Fibroblast of skin of left biceps (primary cell): ENCODE data around the gene USP34.
"Not testable (repeated sequence)": the region's sequence is repeated elsewhere in the genome, so short reads cannot be mapped to it uniquely, and the experiment has no call there.

Experiments
- DNase-seq, 2 experiments: peaks; one replicate each; pipeline ENCODE4 v3.0.0-alpha.2; 2013; ENCODE audit warnings: low read depth in 2 of 2

Gene USP34

GRCh38 chr2:61249521-61250071 lies 221.3 kb downstream of the USP34 start:
- no peak for DNase-seq

- peak; percentile 66 to 74 for DNase-seq
These were observed 223.6 kb downstream of the USP34 start for GRCh38 chr2:61247204-61247812.

- no peak for DNase-seq
These were observed 226.2 kb downstream of the USP34 start for GRCh38 chr2:61244694-61245093.

GRCh38 chr2:61241266-61241665 lies 229.6 kb downstream of the USP34 start:
- no peak for DNase-seq

GRCh38 chr2:61238219-61239012 lies 232.5 kb downstream of the USP34 start:
- DNase-seq: no peak

- DNase-seq: no peak
These were observed 235.2 kb downstream of the USP34 start for GRCh38 chr2:61235716-61236115.

- no peak for DNase-seq
These were observed 237.3 kb downstream of the USP34 start for GRCh38 chr2:61233581-61233980.

- DNase-seq: peak in 1 of 2 experiments; percentile 8
These were observed 241.0 kb downstream of the USP34 start for GRCh38 chr2:61229936-61230335.

- no peak for DNase-seq
These were observed 248.3 kb downstream of the USP34 start for GRCh38 chr2:61222567-61222966.

- DNase-seq: no peak
These were observed 249.1 kb downstream of the USP34 start for GRCh38 chr2:61221819-61222218.

GRCh38 chr2:61220768-61221167 lies 250.1 kb downstream of the USP34 start:
- DNase-seq: no peak

GRCh38 chr2:61218817-61219170 lies 252.1 kb downstream of the USP34 start:
- DNase-seq: no peak

GRCh38 chr2:61218076-61218816 lies 252.6 kb downstream of the USP34 start:
- DNase-seq: no peak

GRCh38 chr2:61214171-61214570 lies 256.7 kb downstream of the USP34 start:
- no peak for DNase-seq

- peak; percentile 64 to 65 for DNase-seq
These were observed 260.4 kb downstream of the USP34 start for GRCh38 chr2:61210332-61210981.

- DNase-seq: no peak
These were observed 265.8 kb downstream of the USP34 start for GRCh38 chr2:61205132-61205531.

- no peak for DNase-seq
These were observed 274.2 kb downstream of the USP34 start for GRCh38 chr2:61196671-61197070.

GRCh38 chr2:61194646-61195045 lies 276.2 kb downstream of the USP34 start:
- DNase-seq: not testable (repeated sequence)

GRCh38 chr2:61193670-61194561 lies 277.0 kb downstream of the USP34 start:
- DNase-seq: no peak

- DNase-seq: no peak
These were observed 283.8 kb downstream of the USP34 start for GRCh38 chr2:61187085-61187484.

- DNase-seq: no peak
These were observed 285.6 kb downstream of the USP34 start for GRCh38 chr2:61185231-61185728.
